GM12873 (cell line): ENCODE data around the gene STON1.

Experiments
- CTCF ChIP-seq: IDR thresholded peaks from 2 replicates; pipeline ENCODE4 v1.5.1; 2012; ENCODE audit warnings: low read depth, mild to moderate bottlenecking, moderate library complexity, low read length, control low read depth; ENCODE audit not compliant: insufficient read depth; ENCODE audit errors: missing control alignments

STON1 gene

GRCh38 chr2:48589170-48589767, 59.3 kb downstream of the STON1 start:
- peak; percentile 55 for TF ChIP-seq CTCF

GRCh38 chr2:48590017-48590416, 60.1 kb downstream of the STON1 start:
- TF ChIP-seq CTCF = no peak

GRCh38 chr2:48592067-48592466, 62.1 kb downstream of the STON1 start:
- TF ChIP-seq CTCF = no peak

GRCh38 chr2:48597492-48597891, 67.5 kb downstream of the STON1 start:
- TF ChIP-seq CTCF = no peak

- TF ChIP-seq CTCF = peak; percentile 68
These were observed 70.4 kb downstream of the STON1 start for GRCh38 chr2:48600204-48600813.

- no peak for TF ChIP-seq CTCF
These were observed 71.0 kb downstream of the STON1 start for GRCh38 chr2:48600917-48601316.

GRCh38 chr2:48601349-48601748, 71.4 kb downstream of the STON1 start:
- TF ChIP-seq CTCF = peak; percentile 62
